SU-DHL-6 (cell line): Measurements from ENCODE around the gene NUDT14.

ENCODE experiments used
- H2AFZ ChIP-seq: fragments of 200-600 bp; sonication (generic); 2 replicates; pipeline ENCODE4 v1.6.1; 2014; ENCODE audit warnings: low read depth, mild to moderate bottlenecking, moderate library complexity, mixed read lengths, antibody characterized with exemption, low read length; ENCODE audit not compliant: severe bottlenecking
- H3F3A ChIP-seq: fragments of 200-600 bp; shearing (Covaris generic); 2 replicates; pipeline ENCODE4 v1.6.0; 2016; ENCODE audit warnings: antibody characterized with exemption, mild to moderate bottlenecking; ENCODE audit not compliant: insufficient read depth
- H3K27ac ChIP-seq: fragments of 200-600 bp; sonication (generic); 2 replicates; pipeline ENCODE4 v1.5.1; 2016; ENCODE audit warnings: low read depth, mild to moderate bottlenecking, low read length, moderate library complexity, mixed read lengths
- H3K27me3 ChIP-seq: fragments of 200-600 bp; sonication (generic), shearing (Covaris generic); 2 replicates; pipeline ENCODE4 v1.6.0; 2014; ENCODE audit warnings: mild to moderate bottlenecking, low read length
- H3K36me3 ChIP-seq: fragments of 200-600 bp; sonication (generic); 2 replicates; pipeline ENCODE4 v1.6.1; 2014; ENCODE audit warnings: mild to moderate bottlenecking, low read length, mixed read lengths
- H3K4me2 ChIP-seq: fragments of 300-600, 200-600 bp; shearing (Covaris generic), sonication (generic); 2 replicates; pipeline ENCODE4 v1.6.0; 2014; ENCODE audit warnings: low read length, low read depth, mild to moderate bottlenecking; ENCODE audit not compliant: poor library complexity, severe bottlenecking
- H3K4me3 ChIP-seq: fragments of 200-600 bp; sonication (generic); 2 replicates; pipeline ENCODE4 v1.5.1; 2014; ENCODE audit warnings: antibody characterized with exemption, low read length, mild to moderate bottlenecking, mixed read lengths; ENCODE audit not compliant: insufficient read depth, poor library complexity, severe bottlenecking
- H3K79me2 ChIP-seq: fragments of 200-600 bp; sonication (generic); 2 replicates; pipeline ENCODE4 v1.6.1; 2014; ENCODE audit warnings: mild to moderate bottlenecking, low read length, moderate library complexity; ENCODE audit not compliant: insufficient read depth
- H3K9ac ChIP-seq: fragments of 200-600 bp; sonication (generic); 2 replicates; pipeline ENCODE4 v1.7.0; 2014; ENCODE audit warnings: mild to moderate bottlenecking, low read length
- H3K9me2 ChIP-seq: fragments of 200-600 bp; sonication (generic); replicated peaks from 2 replicates; pipeline ENCODE4 v1.6.1; 2014; ENCODE audit warnings: low read length; ENCODE audit not compliant: insufficient read depth
- H3K9me3 ChIP-seq: fragments of 200-600 bp; sonication (generic); 2 replicates; pipeline ENCODE4 v1.6.1; 2014; ENCODE audit warnings: low read length, mixed read lengths; ENCODE audit not compliant: insufficient read depth
- H4K20me1 ChIP-seq: fragments of 200-600 bp; sonication (generic); 2 replicates; pipeline ENCODE4 v1.6.1; 2014; ENCODE audit warnings: low read depth, mild to moderate bottlenecking, antibody characterized with exemption, low read length, moderate library complexity, mixed read lengths
- EZH2phosphoT487 ChIP-seq: fragments of 200-600 bp; sonication (generic), shearing (Covaris generic); conservative IDR thresholded peaks from 2 replicates; pipeline ENCODE4 v1.6.1; 2018; ENCODE audit warnings: mild to moderate bottlenecking, antibody characterized with exemption, low read length, moderate library complexity, mixed read lengths
- TF ChIP-seq, protein P1 (sequence below): fragments of 200-600 bp; sonication (generic); IDR thresholded peaks from one replicate; pipeline ENCODE4 v1.5.1; 2017; ENCODE audit warnings: antibody characterized with exemption, mild to moderate bottlenecking, low read length, moderate library complexity; ENCODE audit not compliant: insufficient read depth, poor library complexity, severe bottlenecking

The NUDT14 gene

DNA sequence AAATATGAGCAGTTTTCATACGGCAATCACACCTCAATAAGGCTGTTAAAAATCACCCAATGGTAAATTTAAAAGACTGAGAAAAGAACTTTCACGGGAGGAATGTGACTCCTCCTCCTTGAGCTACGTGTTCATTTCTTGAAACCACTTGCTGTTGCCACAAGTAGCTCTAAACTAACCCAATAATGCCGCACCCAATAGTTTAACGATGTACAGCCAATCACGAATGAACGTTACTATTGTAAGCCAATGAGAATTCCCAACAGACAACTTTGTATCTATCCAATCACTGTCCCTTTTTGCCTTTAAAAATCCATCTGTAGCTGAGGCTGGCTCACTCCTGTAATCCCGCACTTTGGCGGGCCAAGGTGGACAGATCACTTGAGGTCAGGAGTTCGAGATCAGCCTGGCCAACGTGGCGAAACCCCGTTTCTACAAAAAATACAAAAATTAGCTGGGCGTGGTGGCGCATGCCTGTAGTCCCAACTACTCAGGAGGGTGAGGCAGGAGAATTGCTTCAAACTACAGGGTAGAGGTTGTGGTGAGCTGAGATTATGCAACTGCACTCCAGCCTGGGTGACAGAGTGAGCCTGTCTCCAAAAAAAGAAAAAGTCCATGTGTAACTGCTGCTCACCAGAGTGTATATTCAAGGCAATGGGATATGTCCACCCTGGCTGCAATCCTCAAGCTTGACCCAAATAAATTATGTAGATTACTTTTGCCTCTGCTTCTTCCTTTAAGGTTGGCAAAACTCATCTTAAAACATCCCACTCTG is 42.8 kb upstream of the NUDT14 start:
- no peak overlapping the region for H3K4me2 ChIP-seq
- no peaks in the 10 kb centered on the region for H3K9me3 ChIP-seq
- no peak overlapping the region for H3K9ac ChIP-seq
- TF ChIP-seq EZH2phosphoT487 = no peak
- TF ChIP-seq, protein P1, sequence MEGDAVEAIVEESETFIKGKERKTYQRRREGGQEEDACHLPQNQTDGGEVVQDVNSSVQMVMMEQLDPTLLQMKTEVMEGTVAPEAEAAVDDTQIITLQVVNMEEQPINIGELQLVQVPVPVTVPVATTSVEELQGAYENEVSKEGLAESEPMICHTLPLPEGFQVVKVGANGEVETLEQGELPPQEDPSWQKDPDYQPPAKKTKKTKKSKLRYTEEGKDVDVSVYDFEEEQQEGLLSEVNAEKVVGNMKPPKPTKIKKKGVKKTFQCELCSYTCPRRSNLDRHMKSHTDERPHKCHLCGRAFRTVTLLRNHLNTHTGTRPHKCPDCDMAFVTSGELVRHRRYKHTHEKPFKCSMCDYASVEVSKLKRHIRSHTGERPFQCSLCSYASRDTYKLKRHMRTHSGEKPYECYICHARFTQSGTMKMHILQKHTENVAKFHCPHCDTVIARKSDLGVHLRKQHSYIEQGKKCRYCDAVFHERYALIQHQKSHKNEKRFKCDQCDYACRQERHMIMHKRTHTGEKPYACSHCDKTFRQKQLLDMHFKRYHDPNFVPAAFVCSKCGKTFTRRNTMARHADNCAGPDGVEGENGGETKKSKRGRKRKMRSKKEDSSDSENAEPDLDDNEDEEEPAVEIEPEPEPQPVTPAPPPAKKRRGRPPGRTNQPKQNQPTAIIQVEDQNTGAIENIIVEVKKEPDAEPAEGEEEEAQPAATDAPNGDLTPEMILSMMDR = no peak
- no peak overlapping the region for H3K4me3 ChIP-seq
- no peak overlapping the region for H3K27ac ChIP-seq
- no peaks in the 10 kb centered on the region for H3K79me2 ChIP-seq
- no peaks in the 10 kb centered on the region for H3K9me2 ChIP-seq
- no peaks in the 10 kb centered on the region for H3K36me3 ChIP-seq
- H3F3A ChIP-seq = no peaks in the 10 kb centered on the region
- H2AFZ ChIP-seq = no peak overlapping the region
- no peaks in the 10 kb centered on the region for H3K27me3 ChIP-seq
- no peaks in the 10 kb centered on the region for H4K20me1 ChIP-seq

DNA sequence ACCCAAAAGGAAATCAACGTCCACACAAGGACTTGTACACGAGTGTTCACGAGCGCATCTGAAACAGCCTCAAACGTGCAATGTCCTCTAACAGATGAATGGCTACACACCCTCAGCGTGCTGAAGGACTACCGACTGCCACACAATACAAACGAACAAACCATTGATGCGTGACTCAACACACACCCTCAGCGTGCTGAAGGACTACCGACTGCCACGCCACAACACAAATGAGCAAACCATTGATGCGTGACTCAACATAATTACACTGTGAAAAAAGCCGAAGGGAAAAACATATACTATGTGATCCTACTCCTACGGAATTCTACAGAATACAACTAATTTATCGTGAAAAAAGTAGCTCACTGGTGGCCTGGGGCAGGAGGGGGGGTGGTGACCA is 42.1 kb upstream of the NUDT14 start:
- TF ChIP-seq, protein P1 = no peak
- no peak for TF ChIP-seq EZH2phosphoT487
- Histone ChIP-seq H3K9ac (no peak overlapping the region), H3K4me3 (no peak overlapping the region), H2AFZ (no peak overlapping the region), H3F3A (no peaks in the 10 kb centered on the region), H3K27me3 (no peaks in the 10 kb centered on the region), H3K79me2 (no peaks in the 10 kb centered on the region), H3K9me3 (no peaks in the 10 kb centered on the region), H3K4me2 (no peak overlapping the region), H3K9me2 (no peaks in the 10 kb centered on the region), H3K27ac (no peak overlapping the region), H3K36me3 (no peaks in the 10 kb centered on the region), H4K20me1 (no peaks in the 10 kb centered on the region)

DNA sequence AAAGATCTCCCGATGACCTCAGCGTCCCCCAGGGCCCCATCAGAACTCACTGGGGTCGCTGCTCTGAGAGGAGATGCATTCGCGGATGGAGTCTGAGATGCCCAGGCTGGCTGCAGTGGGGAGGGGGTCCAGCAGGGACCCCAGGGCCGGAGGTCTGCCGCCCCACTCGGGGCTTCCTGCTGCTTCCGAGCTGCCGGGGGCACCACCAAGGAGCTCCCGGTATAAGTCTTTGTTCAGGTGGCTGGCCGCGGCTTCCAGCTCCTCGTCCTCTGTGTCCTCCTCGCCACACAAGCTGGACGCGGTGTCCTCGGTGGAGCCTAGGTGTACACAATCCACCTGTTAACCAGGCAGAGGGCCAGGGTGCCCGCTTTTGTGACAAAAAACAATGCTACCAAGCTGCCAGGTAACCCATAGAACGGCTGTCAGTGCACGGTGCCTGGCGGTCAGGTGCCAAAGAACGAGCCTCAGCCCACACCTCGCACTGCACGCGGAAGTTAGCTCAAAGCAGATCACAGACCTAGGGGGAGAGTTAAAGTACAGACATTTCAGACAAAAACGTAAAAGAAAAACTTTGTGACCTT is 40.6 kb upstream of the NUDT14 start:
- TF ChIP-seq, protein P1 = no peak
- TF ChIP-seq EZH2phosphoT487 = no peak
- H3K79me2 ChIP-seq = no peaks in the 10 kb centered on the region
- H3K9me2 ChIP-seq = no peaks in the 10 kb centered on the region
- no peaks in the 10 kb centered on the region for H3K36me3 ChIP-seq
- H2AFZ ChIP-seq = no peak overlapping the region
- H3K27ac ChIP-seq = no peak overlapping the region
- no peak overlapping the region for H3K4me2 ChIP-seq
- no peaks in the 10 kb centered on the region for H3K9me3 ChIP-seq
- H3K9ac ChIP-seq = no peak overlapping the region
- H3K4me3 ChIP-seq = no peak overlapping the region
- no peaks in the 10 kb centered on the region for H3F3A ChIP-seq
- no peaks in the 10 kb centered on the region for H3K27me3 ChIP-seq
- H4K20me1 ChIP-seq = no peaks in the 10 kb centered on the region
